K562 (cell line): ENCODE measurements around the gene KAT6B. TPM values are rescaled to one million over a fixed set of nuclear protein-coding genes. Genes with fewer than 3 reads are reported as not detected.
A peak's percentile ranks its signal among the peaks of the same experiment; 100 is the strongest.

Source experiments
- ATAC-seq: fragments of 200-7000 bp; cut with Tn5 transposase; 3 replicates; pipeline ENCODE4 v1.9.1; 2020; ENCODE audit warnings: moderate library complexity
- BruUV-seq: library from RNA; stranded (reverse); fragments of 400-500 nt; replicated peaks from 2 replicates; lab custom pipeline; 2021; lab: Mats Ljungman, UMichigan
- CTCF ChIA-PET: fragments of 300-600 bp; formaldehyde crosslinking; extraction: SDS; loops from one replicate; lab custom pipeline; 2021; ENCODE audit warnings: low intra/inter-chr PET ratio; lab: Yijun Ruan, JAX
- POLR2A ChIA-PET: fragments of 300-600, 350-650 bp; sonication (Branson Sonifier 250); formaldehyde crosslinking; extraction: SDS; loops from one replicate; lab custom pipeline; 2021; ENCODE audit warnings: antibody characterized with exemption, inconsistent platforms; lab: Yijun Ruan, JAX
- DNase-seq, 4 experiments: peaks; one replicate each; pipeline versions ENCODE4 v3.0.0 to v3.0.0-alpha.2; 2011 to 2018; ENCODE audit warnings: low spot score in 3 of 4, mixed read lengths in 3 of 4; ENCODE audit errors: extremely low read depth in 1 of 4
- FAIRE-seq: peaks from 2 replicates; lab custom pipeline; 2011; peaks lifted over from hg19 to GRCh38; lab: Jason Lieb, UNC
- H2AFZ ChIP-seq: 2 replicates; pipeline ENCODE4 v1.6.0; 2011; ENCODE audit warnings: low read depth, low read length, control low read depth, inconsistent platforms
- H3K27ac ChIP-seq: fragments of 200-600 bp; 3 replicates; pipeline ENCODE4 v1.8.0; 2011; ENCODE audit warnings: low read depth, mild to moderate bottlenecking, control low read depth, inconsistent platforms, low read length, moderate library complexity, mixed read lengths; ENCODE audit errors: extremely low read depth
- H3K27me3 ChIP-seq, 2 experiments: fragments of 300-600 bp in 1 of 2; 2 replicates in 1 of 2; 3 replicates in 1 of 2; pipeline versions ENCODE4 v1.6.0 to v1.8.0; 2011; ENCODE audit warnings: inconsistent platforms in 2 of 2, low read length in 2 of 2, mild to moderate bottlenecking in 1 of 2, mixed read lengths in 1 of 2, moderate library complexity in 1 of 2; ENCODE audit not compliant: control insufficient read depth in 2 of 2, insufficient read depth in 2 of 2
- H3K36me3 ChIP-seq: fragments of 300-600 bp; 3 replicates; pipeline ENCODE4 v1.8.0; 2011; ENCODE audit warnings: mild to moderate bottlenecking, low read length, inconsistent platforms; ENCODE audit not compliant: control insufficient read depth, insufficient read depth
- H3K4me1 ChIP-seq, 2 experiments: fragments of 200-600 bp in 1 of 2; replicated peaks in 1 of 2; 2 replicates in 1 of 2; 3 replicates in 1 of 2; pipeline versions ENCODE4 v1.5.1 to v1.8.0; 2011; ENCODE audit warnings: inconsistent platforms in 2 of 2, low read length in 2 of 2, mild to moderate bottlenecking in 1 of 2, mixed read lengths in 1 of 2, moderate library complexity in 1 of 2; ENCODE audit not compliant: control insufficient read depth in 2 of 2, insufficient read depth in 2 of 2
- H3K4me2 ChIP-seq: 2 replicates; pipeline ENCODE4 v1.6.1; 2011; ENCODE audit warnings: low read length, control low read depth, inconsistent platforms, mixed read lengths; ENCODE audit not compliant: insufficient read depth
- H3K4me3 ChIP-seq: fragments of 200-600 bp; sonication (generic), shearing (Covaris generic); 2 replicates; pipeline ENCODE4 v1.5.1; 2016; ENCODE audit warnings: control low read depth, inconsistent platforms
- H3K79me2 ChIP-seq: fragments of 200-600 bp; 3 replicates; pipeline ENCODE4 v1.8.0; 2011; ENCODE audit warnings: low read length, inconsistent platforms; ENCODE audit not compliant: control insufficient read depth, insufficient read depth
- H3K9ac ChIP-seq, 2 experiments: 2 replicates each; pipeline versions ENCODE4 v1.6.0 to v1.6.1; 2011; ENCODE audit warnings: low read depth in 2 of 2, low read length in 2 of 2, control low read depth in 1 of 2, inconsistent platforms in 1 of 2, mild to moderate bottlenecking in 1 of 2, mixed read lengths in 1 of 2; ENCODE audit not compliant: insufficient read depth in 1 of 2
- H3K9me1 ChIP-seq: one replicate; pipeline ENCODE4 v1.6.0; 2011; ENCODE audit warnings: inconsistent platforms, mild to moderate bottlenecking, low read length, moderate library complexity; ENCODE audit not compliant: control insufficient read depth, insufficient read depth
- H3K9me3 ChIP-seq: replicated peaks from 2 replicates; pipeline ENCODE4 v1.5.1; 2011; ENCODE audit warnings: low read depth, low read length, inconsistent platforms; ENCODE audit not compliant: control insufficient read depth, insufficient read depth
- H4K20me1 ChIP-seq: replicated peaks from 2 replicates; pipeline ENCODE4 v1.6.1; 2011; ENCODE audit warnings: low read length, inconsistent platforms, mixed read lengths; ENCODE audit not compliant: control insufficient read depth, insufficient read depth
- CGGBP1 ChIP-seq: fragments of 250-450 bp; sonication (Bioruptor Pico); IDR thresholded peaks from 2 replicates; pipeline ENCODE4 v1.9.0; 2021; ENCODE audit warnings: mild to moderate bottlenecking
- EP300 ChIP-seq: IDR thresholded peaks from 2 replicates; pipeline ENCODE4 v1.6.1; 2012; ENCODE audit warnings: low read length, improper control_type of control experiment
- HNRNPLL ChIP-seq: fragments of 200-400 bp; formaldehyde crosslinking; IDR thresholded peaks from 2 replicates; pipeline ENCODE4 v1.6.1; 2017; ENCODE audit warnings: low read length, low read depth, mild to moderate bottlenecking; ENCODE audit not compliant: poor library complexity, severe bottlenecking
- NKRF ChIP-seq: fragments of 450-650 bp; IDR thresholded peaks from 2 replicates; pipeline ENCODE4 v1.6.1; 2016; ENCODE audit warnings: borderline replicate concordance
- PHF20 ChIP-seq: fragments of 450-650 bp; IDR thresholded peaks from 2 replicates; pipeline ENCODE4 v1.6.1; 2018; ENCODE audit not compliant: partially characterized antibody
- ZFP91 ChIP-seq: sonication (generic); formaldehyde crosslinking; IDR thresholded peaks from 2 replicates; pipeline ENCODE4 v1.8.0; 2022; ENCODE audit warnings: mild to moderate bottlenecking, missing genetic modification reagents
- WGBS: fragments of 100-300 bp; shearing (Covaris generic); methylation state at CpG from one replicate; pipeline ENCODE4 v1.1.6; 2016; ENCODE audit warnings: low coverage, mixed read lengths; ENCODE audit not compliant: insufficient coverage; ENCODE audit errors: missing lambda C conversion rate; 5-methylcytosine and 5-hydroxymethylcytosine counted together
- in situ Hi-C: fragments of 300-500 bp; cut with MboI; formaldehyde crosslinking; loops from 4 replicates; pipeline ENCODE4 v1.15.0; 2018; ENCODE audit warnings: inconsistent platforms, mixed read lengths
- intact Hi-C: fragments of 100-400 bp; cut with micrococcal nuclease; formaldehyde crosslinking; loops from 2 replicates; pipeline ENCODE4 v1.14.2; 2022
- polyA plus RNA-seq, 8 experiments: library from polyadenylated mRNA; depleted of rRNA in 4 of 8; stranded (reverse) in 5 of 8; unstranded in 3 of 8; fragments of >200 nt; fragmentation: Nextera tagmentation in 2 of 8; fragmentation: Illumina TruSeq in 1 of 8; extraction: Ambion mirVana in 2 of 8; extraction: Trizol in 1 of 8; gene quantifications; 2 replicates each; pipeline versions ENCODE4 v1.2.1 to v1.2.3, GENCODE V29; 2011 to 2014; ENCODE audit warnings: inconsistent platforms in 1 of 8, missing spikeins in 1 of 8
- total RNA-seq, 7 experiments: library from RNA; depleted of rRNA in 6 of 7; stranded (reverse); fragments of >200 nt in 6 of 7; fragmentation: Illumina TruSeq in 2 of 7; extraction: Trizol in 2 of 7; gene quantifications; 2 replicates each; pipeline versions ENCODE4 v1.2.1 to v1.2.3, GENCODE V29; 2011 to 2021; ENCODE audit warnings: low replicate concordance in 1 of 7

KAT6B gene
- total and polyA plus RNA-seq, 9 of the 15 experiments (the other 6 are each of a cell fraction or from before 2014, with no cell fraction given) = 1.4 to 9.2 (median 6.8) TPM

GRCh38 chr10:74969530-74969929 lies 143.1 kb downstream of the KAT6B start:
- intact Hi-C loops = no loop called here
- H3K4me3 ChIP-seq = no peak overlapping the region
- in situ Hi-C loops = no loop called here
- WGBS = 26% methylated on average over 4 of the region's 4 CpGs
- no TSS peak for BruUV-seq
- H3K27me3 ChIP-seq = no peaks in the 10 kb centered on the region
- no peak for TF ChIP-seq CGGBP1 (CRISPR knock-in tag)
- no peak for TF ChIP-seq PHF20
- no peak for TF ChIP-seq ZFP91 (CRISPR knock-in tag)
- no peak for TF ChIP-seq EP300
- no peak for TF ChIP-seq NKRF
- no peak for TF ChIP-seq HNRNPLL
- H3K9ac ChIP-seq = no peak overlapping the region
- no peaks in the 10 kb centered on the region for H3K79me2 ChIP-seq
- no peaks in the 10 kb centered on the region; a peak in 1 of 5 replicates for H3K4me1 ChIP-seq
- no peak overlapping the region for H2AFZ ChIP-seq
- H3K9me1 ChIP-seq = no peaks in the 10 kb centered on the region
- ChIA-PET POLR2A (no interaction called here), CTCF (no interaction called here)
- no peaks in the 10 kb centered on the region for H3K36me3 ChIP-seq
- no peak for DNase-seq
- H3K27ac ChIP-seq = no peak overlapping the region
- ATAC-seq = peak; percentile 56; the same call in 1 of the 3 replicates
- no peaks in the 10 kb centered on the region for H3K9me3 ChIP-seq
- no peak for FAIRE-seq
- H3K4me2 ChIP-seq = no peak overlapping the region
- H4K20me1 ChIP-seq = no peaks in the 10 kb centered on the region
